ENCODE measurements around the gene LZTS3. TPM values are rescaled to one million over a fixed set of nuclear protein-coding genes. Genes with fewer than 3 reads are reported as not detected.

Gene LZTS3
- total RNA-seq, 1 experiment from 2014 or later: 32.6 TPM

- TF ChIP-seq GRHL2 (CRISPR knock-in tag; IDR thresholded peaks at IDR 0.05; ENCODE audit: insufficient replicate concordance, severe bottlenecking) (no peak), MAX (CRISPR knock-in tag; IDR thresholded peaks at IDR 0.05) (peak; percentile 81), KAT7 (CRISPR knock-in tag; IDR thresholded peaks at IDR 0.05; ENCODE audit: borderline replicate concordance) (peak; percentile 50; the same call in 1 of the 2 replicates), NR1H2 (CRISPR knock-in tag; IDR thresholded peaks at IDR 0.05) (no peak), ARID4B (CRISPR knock-in tag; IDR thresholded peaks at IDR 0.05; ENCODE audit: borderline replicate concordance) (peak; percentile 90), FOXK1 (CRISPR knock-in tag; IDR thresholded peaks at IDR 0.05) (no peak; the same call in 1 of the 2 replicates), ZNF512 (CRISPR knock-in tag; IDR thresholded peaks at IDR 0.05; ENCODE audit: borderline replicate concordance) (no peak), PREB (CRISPR knock-in tag; IDR thresholded peaks at IDR 0.05; ENCODE audit: borderline replicate concordance) (0 out of 2 replicates have a peak, but pooled peaks have one; percentile 40), ZNF219 (CRISPR knock-in tag; IDR thresholded peaks at IDR 0.05; ENCODE audit: borderline replicate concordance) (peak; percentile 91), ZNF263 (CRISPR knock-in tag; IDR thresholded peaks at IDR 0.05; ENCODE audit: low read depth) (peak; percentile 100), TEAD1 (CRISPR knock-in tag; IDR thresholded peaks at IDR 0.05) (peak; percentile 86), ELF4 (CRISPR knock-in tag; IDR thresholded peaks at IDR 0.05; ENCODE audit: low read depth) (peak; percentile 87; the same call in 1 of the 2 replicates), PRRX2 (CRISPR knock-in tag; IDR thresholded peaks at IDR 0.05) (no peak), JUN (CRISPR knock-in tag; IDR thresholded peaks at IDR 0.05) (peak; percentile 88)
- TF ChIP-seq, protein P1, sequence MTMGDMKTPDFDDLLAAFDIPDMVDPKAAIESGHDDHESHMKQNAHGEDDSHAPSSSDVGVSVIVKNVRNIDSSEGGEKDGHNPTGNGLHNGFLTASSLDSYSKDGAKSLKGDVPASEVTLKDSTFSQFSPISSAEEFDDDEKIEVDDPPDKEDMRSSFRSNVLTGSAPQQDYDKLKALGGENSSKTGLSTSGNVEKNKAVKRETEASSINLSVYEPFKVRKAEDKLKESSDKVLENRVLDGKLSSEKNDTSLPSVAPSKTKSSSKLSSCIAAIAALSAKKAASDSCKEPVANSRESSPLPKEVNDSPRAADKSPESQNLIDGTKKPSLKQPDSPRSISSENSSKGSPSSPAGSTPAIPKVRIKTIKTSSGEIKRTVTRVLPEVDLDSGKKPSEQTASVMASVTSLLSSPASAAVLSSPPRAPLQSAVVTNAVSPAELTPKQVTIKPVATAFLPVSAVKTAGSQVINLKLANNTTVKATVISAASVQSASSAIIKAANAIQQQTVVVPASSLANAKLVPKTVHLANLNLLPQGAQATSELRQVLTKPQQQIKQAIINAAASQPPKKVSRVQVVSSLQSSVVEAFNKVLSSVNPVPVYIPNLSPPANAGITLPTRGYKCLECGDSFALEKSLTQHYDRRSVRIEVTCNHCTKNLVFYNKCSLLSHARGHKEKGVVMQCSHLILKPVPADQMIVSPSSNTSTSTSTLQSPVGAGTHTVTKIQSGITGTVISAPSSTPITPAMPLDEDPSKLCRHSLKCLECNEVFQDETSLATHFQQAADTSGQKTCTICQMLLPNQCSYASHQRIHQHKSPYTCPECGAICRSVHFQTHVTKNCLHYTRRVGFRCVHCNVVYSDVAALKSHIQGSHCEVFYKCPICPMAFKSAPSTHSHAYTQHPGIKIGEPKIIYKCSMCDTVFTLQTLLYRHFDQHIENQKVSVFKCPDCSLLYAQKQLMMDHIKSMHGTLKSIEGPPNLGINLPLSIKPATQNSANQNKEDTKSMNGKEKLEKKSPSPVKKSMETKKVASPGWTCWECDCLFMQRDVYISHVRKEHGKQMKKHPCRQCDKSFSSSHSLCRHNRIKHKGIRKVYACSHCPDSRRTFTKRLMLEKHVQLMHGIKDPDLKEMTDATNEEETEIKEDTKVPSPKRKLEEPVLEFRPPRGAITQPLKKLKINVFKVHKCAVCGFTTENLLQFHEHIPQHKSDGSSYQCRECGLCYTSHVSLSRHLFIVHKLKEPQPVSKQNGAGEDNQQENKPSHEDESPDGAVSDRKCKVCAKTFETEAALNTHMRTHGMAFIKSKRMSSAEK (CRISPR knock-in tag; IDR thresholded peaks at IDR 0.05; ENCODE audit: borderline replicate concordance): no peak
- TF ChIP-seq, protein P2, sequence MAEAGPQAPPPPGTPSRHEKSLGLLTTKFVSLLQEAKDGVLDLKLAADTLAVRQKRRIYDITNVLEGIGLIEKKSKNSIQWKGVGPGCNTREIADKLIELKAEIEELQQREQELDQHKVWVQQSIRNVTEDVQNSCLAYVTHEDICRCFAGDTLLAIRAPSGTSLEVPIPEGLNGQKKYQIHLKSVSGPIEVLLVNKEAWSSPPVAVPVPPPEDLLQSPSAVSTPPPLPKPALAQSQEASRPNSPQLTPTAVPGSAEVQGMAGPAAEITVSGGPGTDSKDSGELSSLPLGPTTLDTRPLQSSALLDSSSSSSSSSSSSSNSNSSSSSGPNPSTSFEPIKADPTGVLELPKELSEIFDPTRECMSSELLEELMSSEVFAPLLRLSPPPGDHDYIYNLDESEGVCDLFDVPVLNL (CRISPR knock-in tag; IDR thresholded peaks at IDR 0.05; ENCODE audit: borderline replicate concordance, low read depth): no peak
- TF ChIP-seq, protein P3, sequence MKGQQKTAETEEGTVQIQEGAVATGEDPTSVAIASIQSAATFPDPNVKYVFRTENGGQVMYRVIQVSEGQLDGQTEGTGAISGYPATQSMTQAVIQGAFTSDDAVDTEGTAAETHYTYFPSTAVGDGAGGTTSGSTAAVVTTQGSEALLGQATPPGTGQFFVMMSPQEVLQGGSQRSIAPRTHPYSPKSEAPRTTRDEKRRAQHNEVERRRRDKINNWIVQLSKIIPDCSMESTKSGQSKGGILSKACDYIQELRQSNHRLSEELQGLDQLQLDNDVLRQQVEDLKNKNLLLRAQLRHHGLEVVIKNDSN (CRISPR knock-in tag; IDR thresholded peaks at IDR 0.05): peak; percentile 67
- TF ChIP-seq, protein P4, sequence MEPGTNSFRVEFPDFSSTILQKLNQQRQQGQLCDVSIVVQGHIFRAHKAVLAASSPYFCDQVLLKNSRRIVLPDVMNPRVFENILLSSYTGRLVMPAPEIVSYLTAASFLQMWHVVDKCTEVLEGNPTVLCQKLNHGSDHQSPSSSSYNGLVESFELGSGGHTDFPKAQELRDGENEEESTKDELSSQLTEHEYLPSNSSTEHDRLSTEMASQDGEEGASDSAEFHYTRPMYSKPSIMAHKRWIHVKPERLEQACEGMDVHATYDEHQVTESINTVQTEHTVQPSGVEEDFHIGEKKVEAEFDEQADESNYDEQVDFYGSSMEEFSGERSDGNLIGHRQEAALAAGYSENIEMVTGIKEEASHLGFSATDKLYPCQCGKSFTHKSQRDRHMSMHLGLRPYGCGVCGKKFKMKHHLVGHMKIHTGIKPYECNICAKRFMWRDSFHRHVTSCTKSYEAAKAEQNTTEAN (CRISPR knock-in tag; IDR thresholded peaks at IDR 0.05): peak; percentile 68; the same call in 1 of the 2 replicates
- TF ChIP-seq, protein P5, sequence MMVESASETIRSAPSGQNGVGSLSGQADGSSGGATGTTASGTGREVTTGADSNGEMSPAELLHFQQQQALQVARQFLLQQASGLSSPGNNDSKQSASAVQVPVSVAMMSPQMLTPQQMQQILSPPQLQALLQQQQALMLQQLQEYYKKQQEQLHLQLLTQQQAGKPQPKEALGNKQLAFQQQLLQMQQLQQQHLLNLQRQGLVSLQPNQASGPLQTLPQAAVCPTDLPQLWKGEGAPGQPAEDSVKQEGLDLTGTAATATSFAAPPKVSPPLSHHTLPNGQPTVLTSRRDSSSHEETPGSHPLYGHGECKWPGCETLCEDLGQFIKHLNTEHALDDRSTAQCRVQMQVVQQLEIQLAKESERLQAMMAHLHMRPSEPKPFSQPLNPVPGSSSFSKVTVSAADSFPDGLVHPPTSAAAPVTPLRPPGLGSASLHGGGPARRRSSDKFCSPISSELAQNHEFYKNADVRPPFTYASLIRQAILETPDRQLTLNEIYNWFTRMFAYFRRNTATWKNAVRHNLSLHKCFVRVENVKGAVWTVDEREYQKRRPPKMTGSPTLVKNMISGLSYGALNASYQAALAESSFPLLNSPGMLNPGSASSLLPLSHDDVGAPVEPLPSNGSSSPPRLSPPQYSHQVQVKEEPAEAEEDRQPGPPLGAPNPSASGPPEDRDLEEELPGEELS (CRISPR knock-in tag; IDR thresholded peaks at IDR 0.05): peak; percentile 15; the same call in 1 of the 2 replicates
These were observed 477 bp upstream of the LZTS3 start (continued) for GRCh38 chr20:3173610-3174441.

All from WTC11 (cell line).